Motor neuron (in vitro differentiated cells): ENCODE measurements around the gene TSSK2. TPM values are rescaled to one million over a fixed set of nuclear protein-coding genes. Genes with fewer than 3 reads are reported as not detected.
A peak's percentile ranks its signal among the peaks of the same experiment; 100 is the strongest.

Experiments used
- ATAC-seq, 8 experiments: fragments of 200-7000 bp; cut with Tn5 transposase; replicated peaks in 6 of 8; 2 replicates each; pipeline ENCODE4 v1.8.0; 2021; ENCODE audit warnings: mild to moderate bottlenecking in 8 of 8, moderate library complexity in 8 of 8
- H3K27ac ChIP-seq, 2 donors: fragments of 250-450 bp; sonication (Bioruptor Pico); 2 replicates each; pipeline ENCODE4 v1.9.0; 2021; ENCODE audit warnings: antibody characterized with exemption in 2 of 2, mild to moderate bottlenecking in 2 of 2, moderate library complexity in 1 of 2
- H3K4me1 ChIP-seq, 2 donors: fragments of 250-450 bp; sonication (Bioruptor Pico); replicated peaks in 1 of 2; 2 replicates each; pipeline ENCODE4 v1.6.1; 2021; ENCODE audit warnings: antibody characterized with exemption in 2 of 2, mild to moderate bottlenecking in 2 of 2, moderate library complexity in 1 of 2
- H3K4me3 ChIP-seq, 5 donors: fragments of 250-450 bp; sonication (Bioruptor Pico); 2 replicates each; pipeline ENCODE4 v1.9.0; 2021; ENCODE audit warnings: antibody characterized with exemption in 5 of 5, mild to moderate bottlenecking in 5 of 5, moderate library complexity in 4 of 5
- WGBS, 10 experiments: fragments of 450-650 bp; shearing (Covaris generic); methylation state at CpG; one replicate each; pipeline ENCODE4 v1.0.0; 2022; 5-methylcytosine and 5-hydroxymethylcytosine counted together
- in situ Hi-C, 9 experiments: fragments of 400-800 bp; cut with MboI; loops; one replicate each; pipeline ENCODE4 v1.15.0; 2021; ENCODE audit warnings: low sequenced_read_pairs in 9 of 9, low pct_unique_long_range_greater_than_20kb in 2 of 9; ENCODE audit not compliant: unreplicated experiment in 9 of 9
- total RNA-seq, 8 experiments: library from RNA; unstranded; fragments of 300-600 nt; gene quantifications; 2 replicates each; pipeline versions ENCODE4 v1.2.3 to v1.2.4, GENCODE V29; 2022

Gene TSSK2
- total RNA-seq, 8 experiments from 2014 or later = not detected

DNA sequence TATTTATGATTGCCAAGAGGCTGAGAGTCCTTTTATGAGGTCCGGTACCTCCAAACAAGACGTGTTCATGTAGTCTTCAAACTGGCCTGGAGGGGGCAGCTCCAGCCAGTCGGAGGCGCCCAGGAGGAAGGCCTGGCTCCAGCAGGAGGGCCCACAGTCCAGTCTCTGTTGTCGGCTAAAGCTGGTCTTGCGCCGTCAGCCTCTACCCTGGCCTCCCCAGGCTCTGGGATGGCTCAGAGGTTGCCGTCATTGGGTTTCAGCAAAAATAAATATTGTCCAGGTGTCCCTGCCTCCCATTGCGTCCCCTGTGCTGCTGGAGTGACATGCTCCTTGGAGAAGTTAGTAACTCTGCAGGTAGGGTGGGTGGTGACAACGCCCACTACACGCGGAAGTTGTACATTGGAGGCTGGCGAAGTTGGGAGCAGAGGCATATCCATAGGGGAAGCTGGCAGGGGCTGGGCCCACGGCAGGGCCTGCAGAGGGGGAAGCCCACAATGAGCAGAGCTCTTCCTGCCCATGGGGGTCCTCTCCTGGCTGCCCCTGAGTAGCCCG is 48.5 kb downstream of the TSSK2 start:
- whole genome bisulfite sequencing, 10 experiments = 18 to 100% (median 20%) methylated on average over 1 to 9 of the region's 15 CpGs; no CpG with 5 or more reads in 5 of the 10 experiments

DNA sequence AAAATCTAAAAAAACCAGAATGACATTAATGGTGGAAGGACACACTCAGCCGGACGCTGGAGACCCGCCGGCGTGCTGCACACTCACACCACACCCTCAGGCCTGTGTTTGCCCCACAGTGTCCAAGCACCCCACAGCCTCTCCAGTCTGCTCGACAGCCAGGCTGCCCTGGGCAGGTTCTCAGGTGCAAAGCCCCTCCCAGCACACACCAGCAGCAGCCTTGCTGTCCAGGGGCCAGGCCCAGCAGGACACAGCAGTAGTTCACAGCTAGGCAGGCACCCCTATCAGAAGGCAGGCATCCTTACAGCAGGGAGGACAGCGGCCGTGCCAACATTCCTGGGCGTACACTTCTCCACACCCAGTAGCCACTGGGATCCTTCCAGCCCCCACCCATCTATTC is 49.1 kb downstream of the TSSK2 start:
- no peak for ATAC-seq
- H3K4me1 ChIP-seq = peaks cover 21 to 22% of the 10 kb centered on the region in 2 donors
- in situ Hi-C loops = loop anchor here in 3 of 9 experiments (10.0 to 25.0 kb wide), 3 partner anchors 155 to 457 kb away; partner anchors contain the start of genes C22orf39 (in 1 of the 3), HIRA (in 1 of the 3) and MRPL40 (in 1 of the 3)
- H3K27ac ChIP-seq = no peak overlapping the region
- no peak overlapping the region for H3K4me3 ChIP-seq
- WGBS, 10 experiments = 100% methylated on average over 1 of the region's 9 CpGs; no CpG with 5 or more reads in 8 of the 10 experiments

More for the DNA sequence above, 48.5 kb downstream of the TSSK2 start:
- peak overlapping the region; percentile 38 to 63 for H3K27ac ChIP-seq
- in situ Hi-C loops = loop anchor here in 3 of 9 experiments (10.0 to 25.0 kb wide), 3 partner anchors 155 to 458 kb away; partner anchors contain the start of genes C22orf39 (in 1 of the 3), HIRA (in 1 of the 3) and MRPL40 (in 1 of the 3)
- ATAC-seq = peak; percentile 37 to 56 (median 48)
- peaks cover 21 to 22% of the 10 kb centered on the region in 2 donors for H3K4me1 ChIP-seq
- peak overlapping the region; percentile 61 to 91 (median 79) for H3K4me3 ChIP-seq

GRCh38 chr22:19180740-19181410 is 49.8 kb downstream of the TSSK2 start:
- no peak for ATAC-seq
- Histone ChIP-seq H3K4me1 (peaks cover 20 to 21% of the 10 kb centered on the region in 2 donors), H3K4me3 (no peak overlapping the region), H3K27ac (no peak overlapping the region)
- WGBS, 10 experiments = 40 to 100% (median 62%) methylated on average over 1 to 8 of the region's 11 CpGs; no CpG with 5 or more reads in 3 of the 10 experiments
- in situ Hi-C loops = loop anchor here in 3 of 9 experiments (10.0 to 25.0 kb wide), 3 partner anchors 154 to 456 kb away; partner anchors contain the start of genes C22orf39 (in 1 of the 3), HIRA (in 1 of the 3) and MRPL40 (in 1 of the 3)

GRCh38 chr22:19181786-19182471 is 50.8 kb downstream of the TSSK2 start:
- H3K4me1 ChIP-seq = peaks cover 10% of the 10 kb centered on the region in 2 donors
- WGBS, 10 experiments = 0 to 93% (median 82%) methylated on average over 1 to 7 of the region's 12 CpGs; no CpG with 5 or more reads in 4 of the 10 experiments
- no peak for ATAC-seq
- H3K4me3 ChIP-seq = no peak overlapping the region
- in situ Hi-C loops = loop anchor here in 3 of 9 experiments (10.0 to 25.0 kb wide), 3 partner anchors 153 to 455 kb away; partner anchors contain the start of genes C22orf39 (in 1 of the 3), HIRA (in 1 of the 3) and MRPL40 (in 1 of the 3)
- no peak overlapping the region for H3K27ac ChIP-seq

Other genes with a start within 250 kb of the TSSK2 start
- gene DGCR6, start 225.0 kb upstream of the TSSK2 start, total RNA-seq = 1 to 10 TPM; 2.0 to 9.1 (median 4.7) TPM
- gene PRODH, start 195.0 kb upstream of the TSSK2 start, total RNA-seq = 10 to 100 TPM in 1 of 8 experiments, 1 to 10 TPM in 3, under 1 TPM in 4; 0.65 to 13.7 (median 1.1) TPM
- gene DGCR2, start 8.9 kb upstream of the TSSK2 start, total RNA-seq = 10 to 100 TPM; 31.2 to 53.9 (median 34.0) TPM
- gene ESS2, start 13.3 kb downstream of the TSSK2 start, total RNA-seq = 10 to 100 TPM in 7 of 8 experiments, 1 to 10 TPM in 1; 9.8 to 17.9 (median 14.8) TPM
- under 1 TPM in 3 of 8 experiments, not detected in 5; 0.11 to 0.54 (median 0.45) TPM for gene GSC2, start 19.0 kb downstream of the TSSK2 start, total RNA-seq
- gene SLC25A1, start 47.4 kb downstream of the TSSK2 start, total RNA-seq = 10 to 100 TPM; 42.8 to 72.6 (median 62.2) TPM
- 10 to 100 TPM in 1 of 8 experiments, 1 to 10 TPM in 7; 3.5 to 12.8 (median 6.1) TPM for gene CLTCL1, start 160.4 kb downstream of the TSSK2 start, total RNA-seq